HG02970 (cell line): ENCODE data around the gene ASCL2.
"Not testable (repeated sequence)": the region's sequence is repeated elsewhere in the genome, so short reads cannot be mapped to it uniquely, and the experiment has no call there.

Source experiments
- ATAC-seq: cut with Tn5 transposase; IDR thresholded peaks from one replicate; pipeline ENCODE4 v1.9.1; 2021; ENCODE audit warnings: mild to moderate bottlenecking, moderate library complexity, moderate number of reproducible peaks; ENCODE audit not compliant: unreplicated experiment, low FRiP score

ASCL2 gene

GRCh38 chr11:2298795-2299761, 28.7 kb upstream of the ASCL2 start:
- ATAC-seq, result no peak

- no peak for ATAC-seq
Measured at GRCh38 chr11:2298131-2298794, 27.9 kb upstream of the ASCL2 start.

GRCh38 chr11:2297623-2298030, 27.2 kb upstream of the ASCL2 start:
- ATAC-seq, result no peak

DNA sequence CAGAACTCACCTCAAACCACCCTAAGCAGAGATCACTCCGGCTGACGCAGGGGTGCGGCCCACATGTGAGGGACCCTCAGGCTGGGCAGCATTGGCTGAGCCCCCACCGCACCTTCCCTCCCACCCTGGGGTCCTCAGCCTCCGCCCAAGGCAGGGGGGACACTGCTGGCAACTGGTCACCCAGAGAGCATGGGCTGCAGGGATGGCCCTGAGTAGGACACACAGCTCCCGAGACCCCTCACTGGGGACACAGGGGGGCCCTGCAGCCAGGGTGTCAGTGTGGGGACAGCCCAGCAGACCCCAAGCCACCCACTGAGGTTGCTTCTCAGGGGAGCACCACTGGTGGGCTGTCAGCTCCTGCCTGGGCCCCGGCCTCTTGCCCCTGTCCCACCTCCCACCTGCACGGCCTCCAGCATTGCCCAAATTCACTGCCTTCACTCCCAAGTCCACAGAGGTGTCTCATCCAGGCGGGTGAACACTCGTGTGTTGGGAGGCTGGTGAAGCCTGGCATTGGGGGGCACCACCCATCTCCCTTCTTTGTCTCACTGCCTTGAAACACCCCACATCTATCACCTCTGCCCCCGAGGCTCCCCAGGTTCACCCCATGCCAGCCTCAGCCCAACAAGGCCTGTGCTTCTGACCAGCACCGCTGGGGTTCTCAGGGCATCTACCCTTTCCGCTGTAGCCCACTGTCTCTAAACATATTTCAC, 26.7 kb upstream of the ASCL2 start:
- no peak for ATAC-seq

DNA sequence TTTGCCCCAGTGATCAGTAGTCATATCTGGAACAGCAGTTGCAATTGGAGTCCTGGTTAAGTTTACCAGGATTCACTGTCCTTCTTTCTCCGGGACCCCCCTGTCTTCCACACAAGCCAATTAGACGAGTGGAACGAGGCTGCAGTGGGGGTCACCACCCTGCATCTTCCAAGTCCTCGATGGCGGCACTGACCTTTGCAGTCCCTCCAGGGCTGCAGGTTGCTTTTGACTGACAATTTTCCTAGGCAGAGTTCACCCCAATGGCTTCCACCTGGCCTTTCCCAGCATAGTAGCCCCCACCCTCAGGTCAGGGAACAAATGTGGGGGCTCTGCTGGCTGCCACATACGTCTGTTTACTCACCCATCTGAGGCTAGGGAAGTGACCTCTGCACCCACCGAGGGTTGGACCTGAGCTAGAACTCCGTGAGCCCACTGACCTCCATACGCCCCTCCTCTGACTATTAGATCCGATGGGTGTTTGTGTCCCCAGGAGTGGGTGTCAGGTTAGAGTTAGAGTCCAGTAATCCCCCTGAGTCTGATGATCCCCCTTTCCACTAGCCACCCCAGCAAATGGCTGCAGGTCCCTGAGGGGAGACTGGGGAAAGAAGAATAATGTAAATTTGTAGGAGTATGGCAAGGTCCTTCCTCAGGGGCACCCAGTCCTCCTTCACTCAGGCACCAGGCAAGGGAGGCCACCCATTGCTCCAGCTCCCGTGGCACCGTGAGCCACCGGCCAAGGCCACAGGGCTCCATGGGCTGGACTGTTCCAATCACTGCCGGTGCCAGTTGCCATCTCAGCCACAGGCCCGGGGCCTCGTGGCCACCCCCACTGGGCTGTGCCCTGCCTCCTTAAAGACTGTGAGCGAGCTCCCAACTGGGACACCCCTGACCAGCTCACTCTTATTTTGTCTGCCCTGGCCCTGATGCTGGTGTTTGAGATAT, 25.9 kb upstream of the ASCL2 start:
- no peak for ATAC-seq

DNA sequence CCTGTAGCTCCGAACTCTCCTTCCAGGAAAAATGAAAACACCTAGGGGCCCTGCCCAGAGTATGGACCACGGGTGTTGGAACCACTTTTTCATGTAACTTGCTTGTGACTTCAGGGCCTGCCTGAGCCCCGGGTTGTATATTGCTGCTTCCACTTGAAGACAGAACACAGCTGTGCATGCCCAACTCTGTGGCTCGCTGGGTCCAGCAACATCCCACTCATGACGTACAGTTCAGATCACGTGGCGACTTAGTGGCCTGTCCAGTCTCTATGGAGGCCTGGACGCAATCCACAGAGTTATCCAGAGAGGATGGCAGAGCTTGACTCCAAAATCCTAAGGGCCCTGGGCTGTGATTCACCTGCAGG, 24.5 kb upstream of the ASCL2 start:
- ATAC-seq, result no peak

- no peak for ATAC-seq
Measured at GRCh38 chr11:2293984-2294925, 23.9 kb upstream of the ASCL2 start.

DNA sequence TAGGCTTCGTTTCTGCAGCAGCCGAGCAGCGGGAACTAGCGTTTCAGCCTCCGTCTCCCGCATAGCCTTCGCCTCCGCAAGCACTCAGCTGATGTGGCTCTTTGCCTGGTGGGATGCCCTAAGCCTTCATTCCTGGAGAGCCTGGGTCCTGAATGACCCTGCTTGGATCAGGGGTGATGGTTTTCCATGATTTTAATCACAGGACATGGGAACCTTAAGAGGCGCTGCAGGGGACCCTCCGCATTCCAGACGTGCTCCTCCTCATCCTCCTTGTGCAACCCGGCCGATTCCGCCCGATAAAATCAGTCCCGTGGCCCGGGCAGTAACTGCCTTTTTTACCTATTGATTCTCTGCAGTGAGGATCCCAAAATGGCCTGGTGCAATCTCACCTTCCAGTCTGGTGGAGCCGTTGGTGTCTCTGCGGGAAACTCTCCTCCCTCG, 23.2 kb upstream of the ASCL2 start:
- ATAC-seq, result no peak

GRCh38 chr11:2290351-2290841, 20.0 kb upstream of the ASCL2 start:
- ATAC-seq, result no peak

GRCh38 chr11:2289859-2290258, 19.5 kb upstream of the ASCL2 start:
- ATAC-seq, result no peak

DNA sequence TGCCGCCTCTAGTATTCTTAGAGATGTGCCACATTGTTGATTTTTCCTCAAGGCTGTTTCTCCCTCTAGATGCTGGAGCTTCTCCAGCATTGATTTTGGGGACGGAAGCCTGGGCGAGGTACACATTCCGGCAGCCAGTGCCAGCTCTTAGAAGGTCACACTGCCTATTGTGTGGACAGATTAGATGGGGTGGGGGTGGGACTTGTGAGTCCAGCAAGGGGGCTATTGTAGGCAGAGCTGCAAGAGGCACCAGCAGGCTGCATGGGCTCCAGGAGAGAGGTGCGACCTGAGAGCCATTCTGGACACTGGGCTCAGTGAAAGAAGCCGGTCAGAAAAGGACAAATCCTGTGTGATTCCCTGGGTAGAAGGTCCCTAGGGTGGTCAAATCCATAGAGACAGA, 19.0 kb upstream of the ASCL2 start:
- no peak for ATAC-seq

GRCh38 chr11:2287091-2287490, 16.7 kb upstream of the ASCL2 start:
- no peak for ATAC-seq

DNA sequence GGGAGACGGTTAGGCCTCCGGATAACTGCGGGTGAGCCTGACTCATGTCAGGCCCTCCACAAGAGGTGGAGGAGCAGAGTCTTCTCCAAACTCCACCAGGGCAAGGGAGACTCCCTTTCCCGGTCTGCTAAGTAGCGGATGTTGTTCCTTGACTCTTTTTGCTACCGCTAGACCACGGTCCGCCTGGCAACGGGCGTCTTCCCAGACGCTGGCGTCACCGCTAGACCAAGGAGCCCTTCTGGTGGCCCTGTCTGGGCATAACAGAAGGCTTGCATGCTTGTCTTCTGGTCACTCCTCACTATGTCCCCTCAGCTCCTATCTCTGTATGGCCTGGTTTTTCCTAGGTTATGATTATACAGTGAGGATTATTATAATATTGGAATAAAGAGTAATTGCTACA, 16.0 kb upstream of the ASCL2 start:
- not testable (repeated sequence) for ATAC-seq

GRCh38 chr11:2280208-2280607, 9.8 kb upstream of the ASCL2 start:
- no peak for ATAC-seq

GRCh38 chr11:2277933-2278523, 7.6 kb upstream of the ASCL2 start:
- ATAC-seq, result no peak

GRCh38 chr11:2277008-2277346, 6.6 kb upstream of the ASCL2 start:
- ATAC-seq, result no peak

DNA sequence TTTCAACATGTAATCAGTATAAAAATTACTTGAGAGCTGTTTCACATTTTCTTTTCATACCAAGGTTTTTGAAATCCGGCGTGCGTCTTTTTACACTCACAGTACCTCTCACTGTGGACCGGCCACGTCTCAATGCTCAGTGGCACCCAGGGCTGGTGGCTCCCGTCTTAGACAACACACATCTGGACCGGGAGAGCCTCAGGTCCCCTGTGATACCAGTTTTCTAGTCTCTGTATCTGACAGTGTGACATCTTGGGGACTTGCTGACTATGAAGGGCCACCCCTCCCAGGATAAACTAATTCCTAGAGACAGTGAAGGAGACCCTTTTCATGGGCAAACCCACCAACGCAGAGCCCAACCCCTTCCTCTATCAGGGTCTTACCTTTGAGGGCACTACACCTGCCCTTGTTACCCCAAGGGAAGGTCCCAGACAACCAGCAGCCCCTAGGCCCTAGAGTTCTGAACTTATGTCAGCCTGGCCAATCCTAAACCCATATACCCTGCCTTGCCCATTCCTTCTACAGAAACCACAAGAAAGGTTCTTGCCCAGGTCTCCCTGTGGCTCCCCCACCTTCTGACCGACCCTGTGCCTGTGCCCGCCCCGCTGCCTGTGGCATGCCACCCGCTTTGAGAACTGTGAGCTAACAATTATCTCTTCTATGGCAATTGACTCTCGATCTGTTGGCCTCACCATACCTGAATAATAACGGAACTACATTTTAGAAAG, 6.1 kb upstream of the ASCL2 start:
- ATAC-seq, result no peak
